ENCODE measurements around the gene MRPL53. TPM values are rescaled to one million over a fixed set of nuclear protein-coding genes. Genes with fewer than 3 reads are reported as not detected.

Gene MRPL53
- total and polyA plus RNA-seq, 9 of the 15 experiments (the other 6 are each of a cell fraction or from before 2014, with no cell fraction given), result 11.5 to 87.9 (median 41.1) TPM

- TF ChIP-seq, protein P1, sequence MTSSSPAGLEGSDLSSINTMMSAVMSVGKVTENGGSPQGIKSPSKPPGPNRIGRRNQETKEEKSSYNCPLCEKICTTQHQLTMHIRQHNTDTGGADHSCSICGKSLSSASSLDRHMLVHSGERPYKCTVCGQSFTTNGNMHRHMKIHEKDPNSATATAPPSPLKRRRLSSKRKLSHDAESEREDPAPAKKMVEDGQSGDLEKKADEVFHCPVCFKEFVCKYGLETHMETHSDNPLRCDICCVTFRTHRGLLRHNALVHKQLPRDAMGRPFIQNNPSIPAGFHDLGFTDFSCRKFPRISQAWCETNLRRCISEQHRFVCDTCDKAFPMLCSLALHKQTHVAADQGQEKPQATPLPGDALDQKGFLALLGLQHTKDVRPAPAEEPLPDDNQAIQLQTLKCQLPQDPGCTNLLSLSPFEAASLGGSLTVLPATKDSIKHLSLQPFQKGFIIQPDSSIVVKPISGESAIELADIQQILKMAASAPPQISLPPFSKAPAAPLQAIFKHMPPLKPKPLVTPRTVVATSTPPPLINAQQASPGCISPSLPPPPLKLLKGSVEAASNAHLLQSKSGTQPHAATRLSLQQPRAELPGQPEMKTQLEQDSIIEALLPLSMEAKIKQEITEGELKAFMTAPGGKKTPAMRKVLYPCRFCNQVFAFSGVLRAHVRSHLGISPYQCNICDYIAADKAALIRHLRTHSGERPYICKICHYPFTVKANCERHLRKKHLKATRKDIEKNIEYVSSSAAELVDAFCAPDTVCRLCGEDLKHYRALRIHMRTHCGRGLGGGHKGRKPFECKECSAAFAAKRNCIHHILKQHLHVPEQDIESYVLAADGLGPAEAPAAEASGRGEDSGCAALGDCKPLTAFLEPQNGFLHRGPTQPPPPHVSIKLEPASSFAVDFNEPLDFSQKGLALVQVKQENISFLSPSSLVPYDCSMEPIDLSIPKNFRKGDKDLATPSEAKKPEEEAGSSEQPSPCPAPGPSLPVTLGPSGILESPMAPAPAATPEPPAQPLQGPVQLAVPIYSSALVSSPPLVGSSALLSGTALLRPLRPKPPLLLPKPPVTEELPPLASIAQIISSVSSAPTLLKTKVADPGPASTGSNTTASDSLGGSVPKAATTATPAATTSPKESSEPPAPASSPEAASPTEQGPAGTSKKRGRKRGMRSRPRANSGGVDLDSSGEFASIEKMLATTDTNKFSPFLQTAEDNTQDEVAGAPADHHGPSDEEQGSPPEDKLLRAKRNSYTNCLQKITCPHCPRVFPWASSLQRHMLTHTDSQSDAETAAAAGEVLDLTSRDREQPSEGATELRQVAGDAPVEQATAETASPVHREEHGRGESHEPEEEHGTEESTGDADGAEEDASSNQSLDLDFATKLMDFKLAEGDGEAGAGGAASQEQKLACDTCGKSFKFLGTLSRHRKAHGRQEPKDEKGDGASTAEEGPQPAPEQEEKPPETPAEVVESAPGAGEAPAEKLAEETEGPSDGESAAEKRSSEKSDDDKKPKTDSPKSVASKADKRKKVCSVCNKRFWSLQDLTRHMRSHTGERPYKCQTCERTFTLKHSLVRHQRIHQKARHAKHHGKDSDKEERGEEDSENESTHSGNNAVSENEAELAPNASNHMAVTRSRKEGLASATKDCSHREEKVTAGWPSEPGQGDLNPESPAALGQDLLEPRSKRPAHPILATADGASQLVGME (CRISPR knock-in tag; IDR thresholded peaks at IDR 0.05), result no peak
- TF ChIP-seq LCOR (CRISPR knock-in tag; IDR thresholded peaks at IDR 0.05), result peak; percentile 80
- TF ChIP-seq MTA1 (IDR thresholded peaks at IDR 0.05; ENCODE audit: borderline replicate concordance), result no peak
- no peak for TF ChIP-seq MTF1 (CRISPR knock-in tag; IDR thresholded peaks at IDR 0.05; ENCODE audit: borderline replicate concordance)
- TF ChIP-seq, protein P2, sequence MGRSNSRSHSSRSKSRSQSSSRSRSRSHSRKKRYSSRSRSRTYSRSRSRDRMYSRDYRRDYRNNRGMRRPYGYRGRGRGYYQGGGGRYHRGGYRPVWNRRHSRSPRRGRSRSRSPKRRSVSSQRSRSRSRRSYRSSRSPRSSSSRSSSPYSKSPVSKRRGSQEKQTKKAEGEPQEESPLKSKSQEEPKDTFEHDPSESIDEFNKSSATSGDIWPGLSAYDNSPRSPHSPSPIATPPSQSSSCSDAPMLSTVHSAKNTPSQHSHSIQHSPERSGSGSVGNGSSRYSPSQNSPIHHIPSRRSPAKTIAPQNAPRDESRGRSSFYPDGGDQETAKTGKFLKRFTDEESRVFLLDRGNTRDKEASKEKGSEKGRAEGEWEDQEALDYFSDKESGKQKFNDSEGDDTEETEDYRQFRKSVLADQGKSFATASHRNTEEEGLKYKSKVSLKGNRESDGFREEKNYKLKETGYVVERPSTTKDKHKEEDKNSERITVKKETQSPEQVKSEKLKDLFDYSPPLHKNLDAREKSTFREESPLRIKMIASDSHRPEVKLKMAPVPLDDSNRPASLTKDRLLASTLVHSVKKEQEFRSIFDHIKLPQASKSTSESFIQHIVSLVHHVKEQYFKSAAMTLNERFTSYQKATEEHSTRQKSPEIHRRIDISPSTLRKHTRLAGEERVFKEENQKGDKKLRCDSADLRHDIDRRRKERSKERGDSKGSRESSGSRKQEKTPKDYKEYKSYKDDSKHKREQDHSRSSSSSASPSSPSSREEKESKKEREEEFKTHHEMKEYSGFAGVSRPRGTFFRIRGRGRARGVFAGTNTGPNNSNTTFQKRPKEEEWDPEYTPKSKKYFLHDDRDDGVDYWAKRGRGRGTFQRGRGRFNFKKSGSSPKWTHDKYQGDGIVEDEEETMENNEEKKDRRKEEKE (IDR thresholded peaks at IDR 0.05; ENCODE audit: borderline replicate concordance in 1 of 2, control insufficient read depth in 1 of 2, low read depth in 2 of 2, low read length in 1 of 2), result no peak
- TF ChIP-seq ZNF121 (CRISPR knock-in tag; conservative IDR thresholded peaks at IDR 0.05), result no peak
- peak; percentile 23 for TF ChIP-seq NEUROD1 (IDR thresholded peaks at IDR 0.05; ENCODE audit: borderline replicate concordance, low read depth, low read length, partially characterized antibody)
- peak; percentile 66 for TF ChIP-seq SMAD4 (CRISPR knock-in tag; conservative IDR thresholded peaks at IDR 0.05)
- no peak for TF ChIP-seq ZNF830 (CRISPR knock-in tag; IDR thresholded peaks at IDR 0.05)
- TF ChIP-seq SMAD2 (IDR thresholded peaks at IDR 0.05; ENCODE audit: low read depth, low read length), result no peak
- TF ChIP-seq ELK1 (CRISPR knock-in tag; IDR thresholded peaks at IDR 0.05), result no peak
- TF ChIP-seq TOE1 (IDR thresholded peaks at IDR 0.05; ENCODE audit: borderline replicate concordance), result peak; percentile 57; the same call in 1 of the 2 replicates
- TF ChIP-seq TOE1 (CRISPR knock-in tag; IDR thresholded peaks at IDR 0.05; ENCODE audit: borderline replicate concordance, low read depth), result no peak; the same call in 1 of the 2 replicates
- TF ChIP-seq MYC (IDR thresholded peaks at IDR 0.05; ENCODE audit: low read depth, low read length), result peak; percentile 84
- TF ChIP-seq MYC (CRISPR knock-in tag; IDR thresholded peaks at IDR 0.05; ENCODE audit: borderline replicate concordance, low read depth), result peak; percentile 82; the same call in 1 of the 2 replicates
Observed at GRCh38 chr2:74507145-74507925, 34.9 kb upstream of the MRPL53 start, which contains the start of gene PCGF1 (continued).
